H1 (cell line): ENCODE data around the gene NDUFS8. TPM values are rescaled to one million over a fixed set of nuclear protein-coding genes. Genes with fewer than 3 reads are reported as not detected.

Experiments
- CTCF ChIA-PET: fragments of 300-600 bp; sonication (Branson Sonifier 250); formaldehyde crosslinking; loops from one replicate; lab custom pipeline; 2021; ENCODE audit not compliant: partially characterized antibody; lab: Charles Lee
- POLR2A ChIA-PET: fragments of 300-600 bp; sonication (Branson Sonifier 250); formaldehyde crosslinking; loops from one replicate; lab custom pipeline; 2021; ENCODE audit warnings: inconsistent platforms; ENCODE audit not compliant: partially characterized antibody; lab: Charles Lee
- DNase-seq, 2 experiments: peaks; one replicate each; pipeline versions ENCODE4 v3.0.0 to v3.0.0-alpha.2; 2010 to 2022; ENCODE audit warnings: low spot score in 2 of 2, low read depth in 1 of 2, mixed read lengths in 1 of 2
- FAIRE-seq: peaks from 2 replicates; lab custom pipeline; 2011; peaks lifted over from hg19 to GRCh38; lab: Jason Lieb, UNC
- H2AFZ ChIP-seq: 2 replicates; pipeline ENCODE4 v1.8.1; 2012; ENCODE audit warnings: low read length, inconsistent platforms
- H2AK5ac ChIP-seq: 2 replicates; pipeline ENCODE4 v1.6.1; 2013; ENCODE audit warnings: low read depth, low read length
- H2BK120ac ChIP-seq: replicated peaks from 2 replicates; pipeline ENCODE3; 2013; ENCODE audit warnings: low read depth, low read length, inconsistent platforms
- H2BK12ac ChIP-seq: 2 replicates; pipeline ENCODE4 v1.6.1; 2013; ENCODE audit warnings: low read depth, low read length
- H2BK15ac ChIP-seq: 2 replicates; pipeline ENCODE4 v1.6.1; 2013; ENCODE audit warnings: low read length
- H2BK20ac ChIP-seq: 2 replicates; pipeline ENCODE4 v1.6.1; 2013; ENCODE audit warnings: low read length
- H2BK5ac ChIP-seq: 2 replicates; pipeline ENCODE4 v1.6.1; 2013; ENCODE audit warnings: low read depth, low read length
- H3K14ac ChIP-seq: 2 replicates; pipeline ENCODE4 v1.6.1; 2013; ENCODE audit warnings: inconsistent platforms; ENCODE audit not compliant: insufficient read length
- H3K18ac ChIP-seq: 2 replicates; pipeline ENCODE4 v1.6.1; 2013; ENCODE audit warnings: low read length; ENCODE audit errors: extremely low read depth
- H3K23ac ChIP-seq: 2 replicates; pipeline ENCODE4 v1.6.1; 2013; ENCODE audit warnings: inconsistent platforms; ENCODE audit not compliant: insufficient read length
- H3K23me2 ChIP-seq: 2 replicates; pipeline ENCODE4 v1.6.1; 2013; ENCODE audit warnings: low read depth, low read length
- H3K27ac ChIP-seq: 2 replicates; pipeline ENCODE4 v1.6.1; 2011; ENCODE audit warnings: low read depth, low read length, inconsistent platforms
- H3K27me3 ChIP-seq, 4 experiments: replicated peaks in 1 of 4; 1 replicate in 1 of 4; 2 replicates in 3 of 4; pipeline versions ENCODE4 v1.6.1 to v1.8.1; 2011 to 2013; ENCODE audit warnings: low read length in 3 of 4, mild to moderate bottlenecking in 3 of 4, inconsistent platforms in 2 of 4, mixed read lengths in 2 of 4, moderate library complexity in 1 of 4; ENCODE audit not compliant: control insufficient read depth in 3 of 4, insufficient read depth in 3 of 4; ENCODE audit errors: extremely low read depth in 1 of 4
- H3K36me3 ChIP-seq, 4 experiments: 2 replicates each; pipeline versions ENCODE4 v1.6.1 to v1.8.1; 2011 to 2013; ENCODE audit warnings: mild to moderate bottlenecking in 4 of 4, low read length in 3 of 4, moderate library complexity in 2 of 4, control low read depth in 1 of 4, inconsistent platforms in 1 of 4; ENCODE audit not compliant: insufficient read depth in 4 of 4, control insufficient read depth in 2 of 4
- H3K4ac ChIP-seq: replicated peaks from 2 replicates; pipeline ENCODE3; 2013; ENCODE audit warnings: low read length, low read depth, mixed read lengths, inconsistent platforms; ENCODE audit not compliant: insufficient read length
- H3K4me1 ChIP-seq, 4 experiments: replicated peaks in 1 of 4; 1 replicate in 1 of 4; 2 replicates in 3 of 4; pipeline versions ENCODE4 v1.6.1 to v1.8.1; 2011 to 2013; ENCODE audit warnings: low read length in 3 of 4, inconsistent platforms in 2 of 4, mixed read lengths in 1 of 4; ENCODE audit not compliant: insufficient read depth in 4 of 4, control insufficient read depth in 3 of 4
- H3K4me2 ChIP-seq, 2 experiments: 2 replicates each; pipeline versions ENCODE4 v1.6.1 to v1.8.1; 2011 to 2013; ENCODE audit warnings: low read depth in 2 of 2, low read length in 2 of 2, control low read depth in 1 of 2, inconsistent platforms in 1 of 2, mild to moderate bottlenecking in 1 of 2; ENCODE audit not compliant: insufficient read depth in 1 of 2
- H3K4me3 ChIP-seq, 4 experiments: fragments of 200-600, 300-600 bp in 1 of 4; sonication (generic), shearing (Covaris generic), sonication (Bioruptor Twin) in 1 of 4; 2 replicates each; pipeline versions ENCODE4 v1.5.1 to v1.8.1; 2011 to 2016; ENCODE audit warnings: low read length in 4 of 4, low read depth in 3 of 4, control low read depth in 2 of 4, inconsistent platforms in 2 of 4, mild to moderate bottlenecking in 2 of 4, mixed read lengths in 1 of 4, moderate library complexity in 1 of 4; ENCODE audit not compliant: insufficient read depth in 2 of 4; ENCODE audit errors: extremely low read depth in 1 of 4
- H3K56ac ChIP-seq: replicated peaks from 2 replicates; pipeline ENCODE3; 2013; ENCODE audit warnings: low read depth, mild to moderate bottlenecking, mixed read lengths, low read length, inconsistent platforms; ENCODE audit not compliant: insufficient read length
- H3K79me1 ChIP-seq: 2 replicates; pipeline ENCODE4 v1.6.1; 2013; ENCODE audit warnings: low read depth, low read length, control low read depth
- H3K79me2 ChIP-seq, 2 experiments: 2 replicates each; pipeline versions ENCODE4 v1.6.1 to v1.8.1; 2012 to 2013; ENCODE audit warnings: low read length in 2 of 2, mild to moderate bottlenecking in 2 of 2, inconsistent platforms in 1 of 2; ENCODE audit not compliant: insufficient read depth in 2 of 2, control insufficient read depth in 1 of 2
- H3K9ac ChIP-seq, 4 experiments: replicated peaks in 1 of 4; 1 replicate in 1 of 4; 2 replicates in 3 of 4; pipeline versions ENCODE4 v1.6.1 to v1.8.1; 2011 to 2013; ENCODE audit warnings: low read depth in 3 of 4, low read length in 3 of 4, control low read depth in 2 of 4, mild to moderate bottlenecking in 2 of 4, moderate library complexity in 2 of 4, inconsistent platforms in 1 of 4; ENCODE audit errors: extremely low read depth in 1 of 4
- H3K9me3 ChIP-seq, 2 experiments: 2 replicates each; pipeline versions ENCODE4 v1.6.1 to v1.8.1; 2012 to 2013; ENCODE audit warnings: mild to moderate bottlenecking in 2 of 2, moderate library complexity in 2 of 2, control low read depth in 1 of 2, inconsistent platforms in 1 of 2, low read depth in 1 of 2, low read length in 1 of 2, mixed read lengths in 1 of 2; ENCODE audit not compliant: insufficient read depth in 2 of 2
- H4K20me1 ChIP-seq, 2 experiments: replicated peaks in 1 of 2; 2 replicates each; pipeline versions ENCODE3 to v1.8.1; 2011 to 2013; ENCODE audit warnings: inconsistent platforms in 2 of 2, low read length in 2 of 2, mild to moderate bottlenecking in 1 of 2; ENCODE audit not compliant: insufficient read depth in 2 of 2, control insufficient read depth in 1 of 2
- H4K5ac ChIP-seq: 2 replicates; pipeline ENCODE4 v1.6.1; 2013; ENCODE audit warnings: low read length, low read depth, mixed read lengths, inconsistent platforms; ENCODE audit not compliant: insufficient read length
- H4K8ac ChIP-seq: 2 replicates; pipeline ENCODE4 v1.8.0; 2013; ENCODE audit warnings: mild to moderate bottlenecking, moderate library complexity, low read length, inconsistent platforms; ENCODE audit not compliant: insufficient read depth; ENCODE audit errors: extremely low read depth
- H4K91ac ChIP-seq: replicated peaks from 2 replicates; pipeline ENCODE3; 2013; ENCODE audit warnings: low read length, mixed read lengths, inconsistent platforms; ENCODE audit not compliant: insufficient read length
- BRCA1 ChIP-seq: IDR thresholded peaks from 2 replicates; pipeline ENCODE4 v1.6.1; 2012; ENCODE audit warnings: low read depth, low read length, improper control_type of control experiment
- EGR1 ChIP-seq: IDR thresholded peaks from 2 replicates; pipeline ENCODE4 v1.6.1; 2011; ENCODE audit warnings: low read depth, low read length, borderline replicate concordance
- HDAC2 ChIP-seq, 2 experiments: fragments of 300-600 bp in 1 of 2; sonication (generic) in 1 of 2; IDR thresholded peaks; 2 replicates each; pipeline ENCODE4 v1.6.1; 2011 to 2012; ENCODE audit warnings: low read depth in 2 of 2, low read length in 2 of 2, mild to moderate bottlenecking in 2 of 2, moderate library complexity in 2 of 2, borderline replicate concordance in 1 of 2, inconsistent platforms in 1 of 2
- NANOG ChIP-seq: IDR thresholded peaks from 2 replicates; pipeline ENCODE4 v1.6.1; 2011; ENCODE audit warnings: low read length, low read depth, mild to moderate bottlenecking, inconsistent platforms; ENCODE audit not compliant: insufficient read depth, poor library complexity, severe bottlenecking
- TBP ChIP-seq: IDR thresholded peaks from 2 replicates; pipeline ENCODE4 v1.6.1; 2011; ENCODE audit warnings: low read depth, low read length, improper control_type of control experiment
- ZNF274 ChIP-seq: IDR thresholded peaks from 2 replicates; pipeline ENCODE4 v1.7.0; 2012; ENCODE audit warnings: low read length, borderline replicate concordance; ENCODE audit errors: extremely low read depth
- WGBS, 2 experiments: shearing (Covaris generic) in 1 of 2; methylation state at CpG; one replicate each; pipeline versions ENCODE4 v1.1.6 to v1.1.7; 2013 to 2015; ENCODE audit warnings: low lambda C conversion rate in 2 of 2, mixed read lengths in 2 of 2, inconsistent platforms in 1 of 2, low coverage in 1 of 2, missing lambda C conversion rate in 1 of 2; ENCODE audit not compliant: insufficient replicate concordance in 2 of 2, insufficient coverage in 1 of 2, insufficient read length in 1 of 2; ENCODE audit errors: extremely low coverage in 1 of 2, missing lambda C conversion rate in 1 of 2; 5-methylcytosine and 5-hydroxymethylcytosine counted together
- polyA plus RNA-seq, 7 experiments: library from polyadenylated mRNA; depleted of rRNA in 3 of 7; stranded (reverse) in 5 of 7; unstranded in 2 of 7; fragments of >200 nt in 5 of 7; fragments of 200-250 nt in 2 of 7; gene quantifications; 1 replicate in 5 of 7; 2 replicates in 1 of 7; 4 replicates in 1 of 7; pipeline versions ENCODE4 v1.2.1 to v1.2.3, GENCODE V29; 2011 to 2013; ENCODE audit warnings: missing spikeins in 2 of 7, mixed read lengths in 2 of 7
- total RNA-seq: library from RNA; stranded (reverse); fragmentation: NEBNext Ultra II Directional; extraction: Animal tissue kit (Norgen Biotek cat#: 25700); gene quantifications from 2 replicates; pipeline ENCODE4 v1.2.1, GENCODE V29; 2021

Gene NDUFS8
- total and polyA plus RNA-seq, 2 of the 8 experiments (the other 6 are each of a cell fraction or from before 2014, with no cell fraction given): 182 to 291 TPM

GRCh38 chr11:68022531-68022930, 8.0 kb upstream of the NDUFS8 start:
- Histone ChIP-seq H3K4me2 (no peak overlapping the region), H2BK120ac (no peak overlapping the region), H2BK5ac (no peak overlapping the region), H3K79me2 (no peaks in the 10 kb centered on the region), H2BK12ac (no peak overlapping the region), H4K5ac (no peak overlapping the region), H3K4me1 (peaks cover 0 to 12% (median 4%) of the 10 kb centered on the region in 4 experiments; a peak in 4 of 7 replicates), H3K14ac (no peak overlapping the region), H3K79me1 (peaks cover 2% of the 10 kb centered on the region; the same call in 1 of the 2 replicates), H4K91ac (no peak overlapping the region), H3K9ac (no peak overlapping the region), H2BK15ac (no peak overlapping the region), H2AK5ac (no peak overlapping the region), H3K36me3 (no peaks in the 10 kb centered on the region), H3K56ac (no peak overlapping the region), H4K20me1 (no peaks in the 10 kb centered on the region), H2BK20ac (no peak overlapping the region), H4K8ac (no peak overlapping the region), H2AFZ (no peak overlapping the region), H3K18ac (no peak overlapping the region), H3K27ac (no peak overlapping the region), H3K4ac (no peak overlapping the region), H3K4me3 (no peak overlapping the region), H3K9me3 (no peaks in the 10 kb centered on the region), H3K23me2 (no peaks in the 10 kb centered on the region), H3K23ac (no peak overlapping the region), H3K27me3 (no peaks in the 10 kb centered on the region)
- FAIRE-seq (no peak), DNase-seq (no peak)
- ChIA-PET CTCF (interaction anchor here (0.9 to 4.3 kb wide), 5 partner anchors 13 to 186 kb away, joined by 3 to 40 read pairs (median 9); partner anchors contain the start of genes ALDH3B1 and UNC93B1), POLR2A (interaction anchor here (1.7 to 3.8 kb wide), 4 partner anchors 9 to 30 kb away, joined by 3 to 17 read pairs (median 6); partner anchors contain the start of gene ALDH3B1)
- WGBS, 2 experiments: 96% methylated on average over 13 of the region's 13 CpGs; no CpG with 5 or more reads in 1 of the 2 experiments
- TF ChIP-seq HDAC2 (IDR thresholded peaks at IDR 0.05; ENCODE audit: borderline replicate concordance in 1 of 2, low read depth in 2 of 2, low read length in 2 of 2) (no peak), BRCA1 (no peak), TBP (no peak), ZNF274 (no peak), NANOG (no peak), EGR1 (no peak)
